Tibial artery (tissue), 4 donors: Measurements from ENCODE around the gene SIX2.
A peak's percentile ranks its signal among the peaks of the same experiment; 100 is the strongest.

Experiments
- DNase-seq, 2 donors: peaks; one replicate each; pipeline ENCODE4 v3.0.0-alpha.2; 2019
- H3K27ac ChIP-seq, 2 donors: fragments of 200-600 bp; sonication (generic) in 1 of 2; 1 replicate in 1 of 2; 2 replicates in 1 of 2; pipeline ENCODE4 v1.5.1; 2018 to 2019; ENCODE audit warnings: mild to moderate bottlenecking in 1 of 2
- H3K27me3 ChIP-seq, 2 donors: fragments of 200-600 bp; sonication (generic) in 1 of 2; one replicate each; pipeline versions ENCODE4 v1.5.1 to v1.6.0; 2016 to 2019
- H3K36me3 ChIP-seq, 3 donors: fragments of 200-600 bp; sonication (generic) in 2 of 3; one replicate each; pipeline ENCODE4 v1.5.1; 2016 to 2019; ENCODE audit warnings: mild to moderate bottlenecking in 2 of 3
- H3K4me1 ChIP-seq, 4 donors: fragments of 200-600 bp; sonication (generic) in 2 of 4; 1 replicate in 3 of 4; 2 replicates in 1 of 4; pipeline ENCODE4 v1.5.1; 2016 to 2019
- H3K4me3 ChIP-seq, 2 donors: fragments of 200-600 bp; sonication (generic) in 1 of 2; 1 replicate in 1 of 2; 2 replicates in 1 of 2; pipeline ENCODE4 v1.5.1; 2018 to 2019; ENCODE audit warnings: mild to moderate bottlenecking in 2 of 2
- H3K9me3 ChIP-seq, 3 donors: fragments of 200-600 bp; sonication (generic) in 1 of 3; one replicate each; pipeline ENCODE4 v1.5.1; 2016 to 2019
- CTCF ChIP-seq, 2 experiments: fragments of 200-600 bp in 1 of 2; fragments of 450-650 bp in 1 of 2; IDR thresholded peaks; one replicate each; pipeline ENCODE4 v1.5.1; 2017 to 2019; ENCODE audit warnings: antibody characterized with exemption in 2 of 2, mild to moderate bottlenecking in 1 of 2, moderate library complexity in 1 of 2
- intact Hi-C: fragments of 100-400 bp; cut with DNase I; formaldehyde crosslinking; loops from one replicate; pipeline ENCODE4 v1.15.0; 2023; ENCODE audit warnings: low total_unique reads

Gene SIX2

GRCh38 chr2:44957656-44958327 is 51.5 kb downstream of the SIX2 start:
- Histone ChIP-seq H3K36me3 (no peaks in the 10 kb centered on the region), H3K4me3 (no peak overlapping the region), H3K9me3 (no peaks in the 10 kb centered on the region), H3K4me1 (peaks cover 0 to 25% (median 21%) of the 10 kb centered on the region in 4 donors), H3K27me3 (peaks cover 0 to 65% of the 10 kb centered on the region in 2 donors), H3K27ac (no peak overlapping the region)
- TF ChIP-seq CTCF (IDR thresholded peaks at IDR 0.05), result no peak
- DNase-seq, result no peak
- intact Hi-C loops, result loop anchor here (10.0 kb wide), 2 partner anchors 563 to 913 kb away; no protein-coding TSS in a partner anchor

GRCh38 chr2:44956843-44957242 is 52.4 kb downstream of the SIX2 start:
- peaks cover 0 to 35% (median 31%) of the 10 kb centered on the region in 4 donors for H3K4me1 ChIP-seq
- H3K27ac ChIP-seq, result no peak overlapping the region
- H3K9me3 ChIP-seq, result no peaks in the 10 kb centered on the region
- no peaks in the 10 kb centered on the region for H3K36me3 ChIP-seq
- intact Hi-C loops, result loop anchor here (10.0 kb wide), 2 partner anchors 562 to 912 kb away; no protein-coding TSS in a partner anchor
- H3K27me3 ChIP-seq, result peaks cover 4 to 72% of the 10 kb centered on the region in 2 donors
- H3K4me3 ChIP-seq, result no peak overlapping the region
- no peak for DNase-seq
- no peak for TF ChIP-seq CTCF (IDR thresholded peaks at IDR 0.05)

- intact Hi-C loops, result loop anchor here (10.0 kb wide), 2 partner anchors 561 to 911 kb away; no protein-coding TSS in a partner anchor
- DNase-seq, result peak; percentile 60 to 81
- Histone ChIP-seq H3K4me1 (peaks cover 0 to 37% (median 33%) of the 10 kb centered on the region in 4 donors), H3K27ac (no peak overlapping the region), H3K4me3 (peak overlapping the region; percentile 17 to 34), H3K36me3 (no peaks in the 10 kb centered on the region), H3K9me3 (no peaks in the 10 kb centered on the region), H3K27me3 (peaks cover 4 to 72% of the 10 kb centered on the region in 2 donors)
- peak; percentile 84 to 88 for TF ChIP-seq CTCF (IDR thresholded peaks at IDR 0.05)
These were observed 53.5 kb downstream of the SIX2 start for GRCh38 chr2:44955593-44956392.
